Calu3 (cell line): Measurements from ENCODE around the gene VPS37C. TPM values are rescaled to one million over a fixed set of nuclear protein-coding genes. Genes with fewer than 3 reads are reported as not detected.

Experiments
- BruUV-seq: library from RNA; stranded (reverse); fragments of 400-500 nt; replicated peaks from 2 replicates; lab custom pipeline; 2021; lab: Mats Ljungman, UMichigan
- CTCF ChIA-PET: fragments of 300-600 bp; sonication (Branson Sonifier 250); formaldehyde crosslinking; loops from one replicate; lab custom pipeline; 2022; ENCODE audit warnings: antibody characterized with exemption; lab: Charles Lee
- DNase-seq: peaks from one replicate; pipeline ENCODE4 v3.0.0; 2022
- H3K27ac Mint-ChIP-seq: one replicate; pipeline ENCODE4 v1.8.0; 2022; ENCODE audit warnings: mixed read lengths; ENCODE audit not compliant: unreplicated experiment
- H3K27me3 Mint-ChIP-seq: one replicate; pipeline ENCODE4 v1.8.0; 2022; ENCODE audit warnings: mixed read lengths; ENCODE audit not compliant: unreplicated experiment
- H3K36me3 Mint-ChIP-seq: one replicate; pipeline ENCODE4 v1.8.0; 2022; ENCODE audit warnings: mild to moderate bottlenecking, moderate library complexity, mixed read lengths; ENCODE audit not compliant: insufficient read depth, unreplicated experiment
- H3K4me1 Mint-ChIP-seq: one replicate; pipeline ENCODE4 v1.8.0; 2022; ENCODE audit warnings: mild to moderate bottlenecking, low read depth, mixed read lengths; ENCODE audit not compliant: unreplicated experiment
- H3K4me3 Mint-ChIP-seq: one replicate; pipeline ENCODE4 v1.8.0; 2022; ENCODE audit warnings: mild to moderate bottlenecking, low read depth, moderate library complexity, mixed read lengths; ENCODE audit not compliant: unreplicated experiment
- H3K9me3 Mint-ChIP-seq: one replicate; pipeline ENCODE4 v1.8.0; 2022; ENCODE audit warnings: low read depth, mixed read lengths; ENCODE audit not compliant: unreplicated experiment
- intact Hi-C: fragments of 100-400 bp; cut with micrococcal nuclease; formaldehyde crosslinking; loops from one replicate; pipeline ENCODE4 v1.10.0; 2022; ENCODE audit not compliant: unreplicated experiment
- total RNA-seq: library from RNA; stranded (reverse); gene quantifications from 2 replicates; pipeline ENCODE4 v1.2.3, GENCODE V29; 2022
- TF ChIP-seq, protein P1 (sequence below): fragments of 200-600 bp; IDR thresholded peaks from one replicate; pipeline ENCODE4 v1.8.0; 2022; ENCODE audit warnings: antibody characterized with exemption; ENCODE audit not compliant: unreplicated experiment

The VPS37C gene
- total RNA-seq, 1 experiment from 2014 or later, result 22.7 TPM

- Mint-ChIP-seq H3K4me3 (no peak overlapping the region), H3K27ac (no peak overlapping the region), H3K27me3 (peaks cover 79% of the 10 kb centered on the region), H3K4me1 (no peaks in the 10 kb centered on the region), H3K9me3 (no peaks in the 10 kb centered on the region), H3K36me3 (no peaks in the 10 kb centered on the region)
- BruUV-seq, result no TSS peak
- TF ChIP-seq, protein P1, sequence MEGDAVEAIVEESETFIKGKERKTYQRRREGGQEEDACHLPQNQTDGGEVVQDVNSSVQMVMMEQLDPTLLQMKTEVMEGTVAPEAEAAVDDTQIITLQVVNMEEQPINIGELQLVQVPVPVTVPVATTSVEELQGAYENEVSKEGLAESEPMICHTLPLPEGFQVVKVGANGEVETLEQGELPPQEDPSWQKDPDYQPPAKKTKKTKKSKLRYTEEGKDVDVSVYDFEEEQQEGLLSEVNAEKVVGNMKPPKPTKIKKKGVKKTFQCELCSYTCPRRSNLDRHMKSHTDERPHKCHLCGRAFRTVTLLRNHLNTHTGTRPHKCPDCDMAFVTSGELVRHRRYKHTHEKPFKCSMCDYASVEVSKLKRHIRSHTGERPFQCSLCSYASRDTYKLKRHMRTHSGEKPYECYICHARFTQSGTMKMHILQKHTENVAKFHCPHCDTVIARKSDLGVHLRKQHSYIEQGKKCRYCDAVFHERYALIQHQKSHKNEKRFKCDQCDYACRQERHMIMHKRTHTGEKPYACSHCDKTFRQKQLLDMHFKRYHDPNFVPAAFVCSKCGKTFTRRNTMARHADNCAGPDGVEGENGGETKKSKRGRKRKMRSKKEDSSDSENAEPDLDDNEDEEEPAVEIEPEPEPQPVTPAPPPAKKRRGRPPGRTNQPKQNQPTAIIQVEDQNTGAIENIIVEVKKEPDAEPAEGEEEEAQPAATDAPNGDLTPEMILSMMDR, result no peak
- intact Hi-C loops, result no loop called here
- CTCF ChIA-PET, result no interaction called here
- no peak for DNase-seq
These were observed 42.2 kb downstream of the VPS37C start for GRCh38 chr11:61119055-61119454.

- intact Hi-C loops, result no loop called here
- Mint-ChIP-seq H3K27ac (no peak overlapping the region), H3K4me3 (no peak overlapping the region), H3K4me1 (no peaks in the 10 kb centered on the region), H3K9me3 (no peaks in the 10 kb centered on the region), H3K36me3 (no peaks in the 10 kb centered on the region), H3K27me3 (peaks cover 72% of the 10 kb centered on the region)
- TF ChIP-seq, protein P1, result no peak
- no peak for DNase-seq
- no TSS peak for BruUV-seq
- CTCF ChIA-PET, result interaction anchor here (0.6 kb wide), 1 partner anchor 40 kb away, joined by 3 read pairs; no protein-coding TSS in a partner anchor
These were observed 42.8 kb downstream of the VPS37C start for GRCh38 chr11:61118406-61118805.

- no TSS peak for BruUV-seq
- H3K4me3 Mint-ChIP-seq, result no peak overlapping the region
- H3K36me3 Mint-ChIP-seq, result no peaks in the 10 kb centered on the region
- no peaks in the 10 kb centered on the region for H3K9me3 Mint-ChIP-seq
- H3K27me3 Mint-ChIP-seq, result peaks cover 72% of the 10 kb centered on the region
- TF ChIP-seq, protein P1, result no peak
- H3K27ac Mint-ChIP-seq, result no peak overlapping the region
- DNase-seq, result no peak
- intact Hi-C loops, result no loop called here
- H3K4me1 Mint-ChIP-seq, result no peaks in the 10 kb centered on the region
- CTCF ChIA-PET, result interaction anchor here (0.6 kb wide), 1 partner anchor 39 kb away, joined by 3 read pairs; no protein-coding TSS in a partner anchor
These were observed 43.2 kb downstream of the VPS37C start for GRCh38 chr11:61118004-61118403.

- no TSS peak for BruUV-seq
- Mint-ChIP-seq H3K4me1 (no peaks in the 10 kb centered on the region), H3K9me3 (no peaks in the 10 kb centered on the region), H3K27me3 (peaks cover 65% of the 10 kb centered on the region), H3K27ac (no peak overlapping the region), H3K36me3 (no peaks in the 10 kb centered on the region), H3K4me3 (no peak overlapping the region)
- CTCF ChIA-PET, result no interaction called here
- TF ChIP-seq, protein P1, result no peak
- DNase-seq, result no peak
- intact Hi-C loops, result no loop called here
These were observed 44.1 kb downstream of the VPS37C start for GRCh38 chr11:61117168-61117520.
